ENCODE measurements around the gene TBC1D5. TPM values are rescaled to one million over a fixed set of nuclear protein-coding genes. Genes with fewer than 3 reads are reported as not detected.

The TBC1D5 gene
- total RNA-seq, 2 experiments from 2014 or later, result 46.3 to 47.8 TPM

- intact Hi-C loops (cut with micrococcal nuclease), result no loop called here
- Mint-ChIP-seq H3K9me3 (no peaks in the 10 kb centered on the region), H3K36me3 (ENCODE audit: low read depth) (no peaks in the 10 kb centered on the region), H3K4me1 (ENCODE audit: low read depth) (peaks cover 2% of the 10 kb centered on the region), H3K4me3 (no peak overlapping the region), H3K27ac (no peak overlapping the region), H3K27me3 (no peaks in the 10 kb centered on the region)
- TF ChIP-seq CTCF (IDR thresholded peaks at IDR 0.05), result no peak
- ATAC-seq (peak; percentile 27), DNase-seq (no peak)
- CTCF ChIA-PET, result interaction anchor here (0.8 kb wide), 1 partner anchor 327 kb away, joined by 3 read pairs; no protein-coding TSS in a partner anchor
- POLR2A ChIA-PET, result no interaction called here
These were observed 227.8 kb downstream of the TBC1D5 start for GRCh38 chr3:17514597-17514996.

GRCh38 chr3:17510265-17510664 is 232.2 kb downstream of the TBC1D5 start:
- intact Hi-C loops (cut with micrococcal nuclease), result no loop called here
- DNase-seq (no peak), ATAC-seq (no peak)
- Mint-ChIP-seq H3K4me1 (ENCODE audit: low read depth) (peaks cover 2% of the 10 kb centered on the region), H3K27me3 (no peaks in the 10 kb centered on the region), H3K4me3 (no peak overlapping the region), H3K27ac (no peak overlapping the region), H3K9me3 (no peaks in the 10 kb centered on the region), H3K36me3 (ENCODE audit: low read depth) (peaks cover 3% of the 10 kb centered on the region)
- ChIA-PET POLR2A (no interaction called here), CTCF (no interaction called here)
- TF ChIP-seq CTCF (IDR thresholded peaks at IDR 0.05), result no peak

- DNase-seq, result no peak
- no peak for TF ChIP-seq CTCF (IDR thresholded peaks at IDR 0.05)
- no peak overlapping the region for H3K4me3 Mint-ChIP-seq
- POLR2A ChIA-PET, result no interaction called here
- intact Hi-C loops (cut with micrococcal nuclease), result no loop called here
- no peak for ATAC-seq
- no peaks in the 10 kb centered on the region for H3K4me1 Mint-ChIP-seq (ENCODE audit: low read depth)
- peaks cover 6% of the 10 kb centered on the region for H3K36me3 Mint-ChIP-seq (ENCODE audit: low read depth)
- H3K27me3 Mint-ChIP-seq, result no peaks in the 10 kb centered on the region
- CTCF ChIA-PET, result no interaction called here
- no peak overlapping the region for H3K27ac Mint-ChIP-seq
- no peaks in the 10 kb centered on the region for H3K9me3 Mint-ChIP-seq
These were observed 234.2 kb downstream of the TBC1D5 start for GRCh38 chr3:17508180-17508752.

- Mint-ChIP-seq H3K9me3 (no peaks in the 10 kb centered on the region), H3K4me1 (ENCODE audit: low read depth) (no peaks in the 10 kb centered on the region), H3K4me3 (no peak overlapping the region), H3K27ac (no peak overlapping the region), H3K36me3 (ENCODE audit: low read depth) (peaks cover 6% of the 10 kb centered on the region), H3K27me3 (no peaks in the 10 kb centered on the region)
- TF ChIP-seq CTCF (IDR thresholded peaks at IDR 0.05), result no peak
- CTCF ChIA-PET, result no interaction called here
- intact Hi-C loops (cut with micrococcal nuclease), result no loop called here
- ATAC-seq (no peak), DNase-seq (no peak)
- POLR2A ChIA-PET, result no interaction called here
These were observed 235.0 kb downstream of the TBC1D5 start for GRCh38 chr3:17507480-17507879.

- DNase-seq, result no peak
- TF ChIP-seq CTCF (IDR thresholded peaks at IDR 0.05), result no peak
- Mint-ChIP-seq H3K27me3 (no peaks in the 10 kb centered on the region), H3K36me3 (ENCODE audit: low read depth) (peaks cover 6% of the 10 kb centered on the region), H3K9me3 (no peaks in the 10 kb centered on the region), H3K27ac (no peak overlapping the region), H3K4me1 (ENCODE audit: low read depth) (no peaks in the 10 kb centered on the region), H3K4me3 (no peak overlapping the region)
- CTCF ChIA-PET, result no interaction called here
- POLR2A ChIA-PET, result no interaction called here
- ATAC-seq, result no peak
- intact Hi-C loops (cut with micrococcal nuclease), result no loop called here
These were observed 236.6 kb downstream of the TBC1D5 start for GRCh38 chr3:17505856-17506255.
